Omental fat pad (tissue), 4 donors: ENCODE results near the gene CCDC137. TPM values are rescaled to one million over a fixed set of nuclear protein-coding genes. Genes with fewer than 3 reads are reported as not detected.

Experiments used
- ATAC-seq: fragments of 150-250 bp; one replicate; pipeline ENCODE4 v1.9.1; 2016; ENCODE audit warnings: mild to moderate bottlenecking, moderate library complexity; ENCODE audit not compliant: low FRiP score
- DNase-seq: peaks from one replicate; pipeline ENCODE4 v3.0.0-alpha.2; 2019; ENCODE audit warnings: low spot score
- total RNA-seq, 4 donors: library from RNA; depleted of rRNA; stranded (reverse); fragments of >200 nt; gene quantifications; one replicate each; pipeline ENCODE4 v1.1.0, GENCODE V29; 2016
- TF ChIP-seq, protein P1 (sequence below), 3 donors: fragments of 450-650 bp; IDR thresholded peaks; one replicate each; pipeline ENCODE4 v1.5.1; 2016 to 2017; ENCODE audit warnings: antibody characterized with exemption in 3 of 3, mild to moderate bottlenecking in 3 of 3, moderate library complexity in 2 of 3

The CCDC137 gene
- total RNA-seq, 4 donors from 2014 or later, result 6.8 to 15.6 (median 9.4) TPM

DNA sequence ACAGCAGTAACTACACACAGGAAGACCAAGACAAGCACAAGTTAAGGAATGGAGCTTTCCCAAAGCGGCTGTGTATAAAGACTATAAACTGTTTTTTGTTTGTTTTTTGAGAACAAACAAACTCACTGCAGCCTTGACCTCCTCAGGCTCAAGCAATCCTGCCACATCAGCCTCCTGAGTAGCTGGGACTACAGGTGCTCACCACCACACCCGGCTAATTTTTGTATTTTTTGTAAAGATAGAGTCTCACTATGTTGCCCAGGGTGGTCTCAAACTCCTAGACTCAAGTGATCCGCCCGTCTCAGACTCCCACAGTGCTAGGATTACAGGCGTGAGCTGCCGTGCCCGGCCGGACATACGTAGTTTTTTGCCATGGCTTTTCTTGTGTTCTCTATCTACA lies 6.1 kb upstream of the CCDC137 start:
- no peak for ATAC-seq
- DNase-seq, result no peak
- TF ChIP-seq, protein P1, sequence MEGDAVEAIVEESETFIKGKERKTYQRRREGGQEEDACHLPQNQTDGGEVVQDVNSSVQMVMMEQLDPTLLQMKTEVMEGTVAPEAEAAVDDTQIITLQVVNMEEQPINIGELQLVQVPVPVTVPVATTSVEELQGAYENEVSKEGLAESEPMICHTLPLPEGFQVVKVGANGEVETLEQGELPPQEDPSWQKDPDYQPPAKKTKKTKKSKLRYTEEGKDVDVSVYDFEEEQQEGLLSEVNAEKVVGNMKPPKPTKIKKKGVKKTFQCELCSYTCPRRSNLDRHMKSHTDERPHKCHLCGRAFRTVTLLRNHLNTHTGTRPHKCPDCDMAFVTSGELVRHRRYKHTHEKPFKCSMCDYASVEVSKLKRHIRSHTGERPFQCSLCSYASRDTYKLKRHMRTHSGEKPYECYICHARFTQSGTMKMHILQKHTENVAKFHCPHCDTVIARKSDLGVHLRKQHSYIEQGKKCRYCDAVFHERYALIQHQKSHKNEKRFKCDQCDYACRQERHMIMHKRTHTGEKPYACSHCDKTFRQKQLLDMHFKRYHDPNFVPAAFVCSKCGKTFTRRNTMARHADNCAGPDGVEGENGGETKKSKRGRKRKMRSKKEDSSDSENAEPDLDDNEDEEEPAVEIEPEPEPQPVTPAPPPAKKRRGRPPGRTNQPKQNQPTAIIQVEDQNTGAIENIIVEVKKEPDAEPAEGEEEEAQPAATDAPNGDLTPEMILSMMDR (IDR thresholded peaks at IDR 0.05), result no peak

DNA sequence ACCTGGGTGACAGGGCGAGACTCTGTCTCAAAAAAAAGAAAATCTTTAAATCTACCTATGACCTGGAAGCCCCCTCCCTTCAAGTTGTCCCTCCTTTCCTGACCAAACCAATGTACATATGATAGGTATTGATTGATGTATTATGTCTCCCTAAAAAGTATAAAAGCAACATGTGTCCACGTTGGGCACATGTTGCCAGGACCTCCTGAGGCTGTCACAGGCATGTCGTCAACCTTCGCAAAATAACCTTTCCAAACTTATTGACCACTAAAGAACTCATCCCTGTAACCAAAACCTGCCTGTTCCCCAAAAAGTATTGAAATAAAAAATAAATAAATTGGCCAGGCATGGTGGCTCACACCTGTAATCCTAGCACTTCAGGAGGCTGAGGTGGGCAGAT lies 4.5 kb upstream of the CCDC137 start:
- TF ChIP-seq, protein P1 (IDR thresholded peaks at IDR 0.05), result no peak

DNA sequence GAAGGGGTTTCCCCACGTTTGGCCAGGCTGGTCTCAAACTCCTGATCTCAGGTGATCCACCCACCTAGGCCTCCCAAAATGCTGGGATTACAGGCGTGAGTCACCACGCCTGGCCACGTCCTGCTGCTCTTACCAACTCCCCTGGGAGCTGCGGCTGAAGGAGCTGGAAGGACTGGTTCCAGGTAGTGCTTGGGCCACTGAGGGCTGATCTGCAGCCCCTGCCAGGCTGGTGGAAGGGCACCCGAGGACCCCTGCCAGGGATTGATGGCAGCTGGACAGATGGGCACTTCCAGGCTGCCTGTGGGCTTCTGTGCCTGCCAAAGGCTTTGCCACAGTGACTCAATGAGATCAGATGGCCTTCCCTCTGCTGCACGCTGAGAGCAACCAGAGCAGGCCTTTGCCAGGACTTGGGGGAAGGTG lies 2.5 kb upstream of the CCDC137 start:
- DNase-seq, result no peak
- ATAC-seq, result no peak
- TF ChIP-seq, protein P1 (IDR thresholded peaks at IDR 0.05), result no peak

More for the DNA sequence above, 4.5 kb upstream of the CCDC137 start:
- DNase-seq (no peak), ATAC-seq (no peak)

DNA sequence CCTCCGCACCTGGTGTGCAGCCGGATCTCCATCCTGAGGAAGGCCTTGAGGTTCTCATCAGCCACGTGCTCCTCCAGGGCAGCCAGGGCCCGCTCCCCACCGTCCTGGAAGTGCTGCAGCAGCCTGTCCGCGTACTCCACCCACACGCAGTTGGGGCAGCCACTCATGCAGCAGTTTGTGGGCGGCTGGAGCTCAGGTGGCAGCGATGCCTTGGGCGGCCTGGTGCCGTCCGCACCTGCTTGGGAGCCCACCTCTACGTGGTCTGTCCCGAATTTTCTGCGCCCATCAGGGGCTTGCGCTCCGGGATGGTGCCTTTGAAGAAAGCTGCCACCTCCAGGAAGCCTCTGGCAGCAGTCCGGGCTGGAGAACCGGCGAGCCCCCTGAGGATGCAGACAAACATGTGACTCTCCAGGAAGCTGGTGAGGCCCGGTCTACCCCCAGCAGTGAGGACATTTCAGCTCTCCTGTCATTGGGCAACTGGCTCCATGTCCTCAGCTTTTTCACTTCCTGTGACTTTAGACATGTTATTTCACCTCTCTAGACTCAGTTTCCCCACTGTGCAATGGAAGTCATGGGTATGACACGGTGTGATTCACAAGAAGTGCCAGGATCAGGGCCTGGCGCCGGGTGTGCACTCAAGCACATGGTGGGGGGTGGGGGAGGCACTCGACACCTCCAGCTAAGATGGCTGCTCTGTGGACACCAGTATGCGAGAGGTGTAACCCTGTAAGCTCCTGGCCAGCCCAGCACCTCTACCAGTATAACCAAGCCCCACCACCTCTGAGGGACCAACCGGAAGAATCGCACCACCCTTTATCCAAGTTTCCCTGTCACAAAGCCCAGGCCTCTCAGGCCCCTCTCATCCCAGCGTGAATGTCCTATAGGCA lies 1.1 kb upstream of the CCDC137 start:
- ATAC-seq, result peak; percentile 29
- peak; percentile 32 for DNase-seq

DNA sequence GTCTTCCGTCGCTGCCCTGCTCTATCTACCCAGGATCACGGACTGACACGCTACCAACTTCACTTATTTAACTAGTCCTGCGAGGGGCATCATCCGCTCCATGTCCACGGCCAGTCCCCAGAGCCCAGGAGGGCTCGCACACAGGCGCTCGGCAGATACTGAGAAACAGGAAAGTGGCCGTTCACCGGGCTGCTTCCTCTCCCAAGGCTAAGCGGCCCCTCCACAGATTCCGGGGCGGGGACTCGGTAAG lies 520 bp upstream of the CCDC137 start:
- TF ChIP-seq, protein P1 (IDR thresholded peaks at IDR 0.05), result no peak
- DNase-seq, result no peak
- ATAC-seq, result peak; percentile 28

More for the DNA sequence above, 1.1 kb upstream of the CCDC137 start:
- TF ChIP-seq, protein P1 (IDR thresholded peaks at IDR 0.05), result no peak

DNA sequence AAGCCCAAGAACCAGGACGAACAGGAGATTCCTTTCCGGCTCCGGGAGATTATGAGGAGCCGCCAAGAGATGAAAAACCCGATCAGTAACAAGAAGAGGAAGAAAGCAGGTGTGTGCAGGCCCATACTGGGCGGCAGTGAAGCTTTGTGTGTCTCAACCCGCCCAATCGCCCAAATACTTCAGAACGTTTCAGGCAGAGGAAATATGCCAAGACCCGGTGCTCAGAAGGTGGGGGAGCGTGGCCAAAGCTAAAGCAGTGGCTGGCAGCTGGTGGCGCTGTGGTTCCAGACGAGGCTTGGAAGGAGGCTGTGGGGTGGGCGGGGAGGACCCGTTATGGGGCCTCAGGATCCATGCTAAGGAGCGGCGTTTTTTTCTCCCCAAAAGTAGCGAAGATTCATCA lies 1.2 kb downstream of the CCDC137 start:
- ATAC-seq (no peak), DNase-seq (no peak)
- TF ChIP-seq, protein P1 (IDR thresholded peaks at IDR 0.05), result no peak

DNA sequence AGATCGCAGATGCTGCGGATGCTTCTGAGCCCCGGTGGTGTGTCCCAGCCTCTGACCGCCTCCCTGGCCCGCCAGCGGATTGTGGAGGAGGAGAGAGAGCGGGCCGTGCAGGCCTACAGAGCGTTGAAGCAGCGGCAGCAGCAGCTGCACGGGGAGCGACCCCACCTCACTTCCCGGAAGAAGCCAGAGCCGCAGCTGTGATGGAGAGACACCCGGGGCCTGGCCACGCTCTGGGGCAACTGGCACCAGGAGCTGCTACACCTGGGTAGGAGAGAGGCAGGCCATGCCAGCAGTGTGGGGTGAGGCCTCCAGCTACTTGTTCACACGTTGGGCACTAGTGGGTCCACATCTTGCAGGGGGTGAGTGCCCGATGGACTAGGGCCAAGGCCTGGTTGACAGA lies 6.0 kb downstream of the CCDC137 start:
- DNase-seq, result no peak
- TF ChIP-seq, protein P1 (IDR thresholded peaks at IDR 0.05), result no peak
- no peak for ATAC-seq
